GM21360 (cell line): ENCODE data around the gene MS4A8.
"Not testable (repeated sequence)": the region's sequence is repeated elsewhere in the genome, so short reads cannot be mapped to it uniquely, and the experiment has no call there.

ENCODE experiments used
- ATAC-seq: cut with Tn5 transposase; IDR thresholded peaks from one replicate; pipeline ENCODE4 v1.9.1; 2021; ENCODE audit warnings: mild to moderate bottlenecking, moderate library complexity; ENCODE audit not compliant: unreplicated experiment

Gene MS4A8

GRCh38 chr11:60699284-60699691, at the start of gene MS4A8:
Gene MS4A8 (plus strand): TSS chr11:60699612. CDS start chr11:60700861, 1,249 bp downstream.
- no peak for ATAC-seq

GRCh38 chr11:60657888-60658287, 41.5 kb upstream of the MS4A8 start:
- no peak for ATAC-seq

GRCh38 chr11:60658409-60658808, 41.0 kb upstream of the MS4A8 start:
- ATAC-seq: no peak

GRCh38 chr11:60672255-60672654, 27.2 kb upstream of the MS4A8 start:
- ATAC-seq: no peak

- ATAC-seq: not testable (repeated sequence)
Observed at GRCh38 chr11:60678231-60678630, 21.2 kb upstream of the MS4A8 start.

GRCh38 chr11:60679879-60680278, 19.5 kb upstream of the MS4A8 start:
- no peak for ATAC-seq

- no peak for ATAC-seq
Observed at GRCh38 chr11:60680455-60681119, 18.8 kb upstream of the MS4A8 start.

GRCh38 chr11:60684541-60684848, 14.9 kb upstream of the MS4A8 start:
- not testable (repeated sequence) for ATAC-seq

GRCh38 chr11:60691661-60692060, 7.8 kb upstream of the MS4A8 start:
- ATAC-seq: no peak

GRCh38 chr11:60699936-60700335, 524 bp downstream of the MS4A8 start:
- ATAC-seq: no peak

GRCh38 chr11:60700689-60701468, 1.5 kb downstream of the MS4A8 start:
- ATAC-seq: no peak

GRCh38 chr11:60701469-60701818, 2.0 kb downstream of the MS4A8 start:
- no peak for ATAC-seq

- ATAC-seq: no peak
Observed at GRCh38 chr11:60703374-60703773, 4.0 kb downstream of the MS4A8 start.

- no peak for ATAC-seq
Observed at GRCh38 chr11:60705895-60706294, 6.5 kb downstream of the MS4A8 start.

GRCh38 chr11:60706931-60707330, 7.5 kb downstream of the MS4A8 start:
- ATAC-seq: no peak

GRCh38 chr11:60710482-60710881, 11.1 kb downstream of the MS4A8 start:
- no peak for ATAC-seq

GRCh38 chr11:60711276-60711675, 11.9 kb downstream of the MS4A8 start:
- no peak for ATAC-seq

- ATAC-seq: not testable (repeated sequence)
Observed at GRCh38 chr11:60713423-60713822, 14.0 kb downstream of the MS4A8 start.

GRCh38 chr11:60717956-60718355, 18.5 kb downstream of the MS4A8 start:
- no peak for ATAC-seq

- ATAC-seq: no peak
Observed at GRCh38 chr11:60718524-60719316, 19.3 kb downstream of the MS4A8 start.

GRCh38 chr11:60719391-60719790, 20.0 kb downstream of the MS4A8 start:
- ATAC-seq: no peak

- no peak for ATAC-seq
Observed at GRCh38 chr11:60720460-60720859, 21.0 kb downstream of the MS4A8 start.
